G401.6 (cell line): ENCODE data around the gene PPM1A.
"Not testable (repeated sequence)": the region's sequence is repeated elsewhere in the genome, so short reads cannot be mapped to it uniquely, and the experiment has no call there.

Source experiments
- FAIRE-seq: peaks from 2 replicates; lab custom pipeline; 2012; peaks lifted over from hg19 to GRCh38; lab: Jason Lieb, UNC

The PPM1A gene

DNA sequence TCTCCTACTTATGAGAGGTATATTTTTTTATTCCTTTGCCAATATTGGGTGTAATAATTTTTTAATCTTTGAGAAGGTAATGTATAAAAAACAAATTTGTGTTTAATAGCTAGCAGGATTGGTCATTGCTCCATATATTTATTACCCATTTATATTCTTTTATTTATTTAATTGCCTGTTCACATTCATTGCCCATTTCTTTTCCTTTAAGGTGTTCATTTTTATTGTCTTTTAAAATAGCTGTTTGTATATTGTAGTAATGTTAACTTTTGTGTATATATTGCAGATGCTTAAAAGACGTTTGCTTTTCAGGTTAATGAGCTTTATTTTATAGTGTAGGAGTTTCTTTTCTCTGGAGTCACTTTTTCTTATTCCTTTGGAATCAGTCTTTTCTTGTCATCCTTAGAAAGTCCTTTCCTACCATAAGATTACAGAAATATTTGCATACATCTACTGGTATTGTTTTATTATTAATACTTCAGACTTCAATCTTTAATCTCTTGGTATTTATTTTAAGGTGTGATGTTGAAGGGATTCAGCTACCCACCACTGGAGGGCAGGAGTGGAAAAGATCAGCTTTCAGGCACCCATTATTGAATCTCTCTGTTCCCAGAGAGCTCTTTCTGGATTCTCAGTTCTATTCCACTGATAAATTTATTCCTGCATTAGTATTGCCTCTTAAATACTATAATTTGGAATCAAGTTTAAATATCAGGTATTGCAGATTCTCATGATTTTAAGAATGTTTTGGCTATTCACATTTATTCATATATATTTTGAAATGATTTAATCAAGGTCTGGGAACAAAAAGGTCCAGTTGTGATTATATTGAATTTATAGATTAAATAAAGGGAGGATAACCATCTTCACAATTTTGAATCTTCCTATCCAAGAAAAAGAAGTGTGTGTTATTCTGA lies 17.3 kb downstream of the PPM1A start:
- peak; percentile 55 for FAIRE-seq

DNA sequence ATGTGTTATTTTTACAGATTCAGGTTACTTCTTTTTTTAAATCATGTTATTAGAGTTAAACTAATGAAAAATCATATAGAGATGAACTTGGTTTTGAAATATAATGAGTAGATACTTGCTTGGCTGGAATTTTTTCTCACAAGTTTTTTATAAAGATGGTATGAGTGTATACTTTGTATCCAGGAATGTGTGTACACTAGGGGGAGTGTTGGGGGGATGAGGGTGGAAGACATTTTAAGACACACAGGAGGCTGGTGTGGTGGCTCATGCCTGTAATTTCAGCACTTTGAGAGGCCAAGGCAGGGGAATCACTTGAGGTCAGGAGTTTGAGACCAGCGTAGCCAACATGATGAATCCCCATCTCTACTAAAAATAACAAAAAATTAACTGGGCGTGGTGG lies 23.2 kb downstream of the PPM1A start:
- FAIRE-seq, result no peak

DNA sequence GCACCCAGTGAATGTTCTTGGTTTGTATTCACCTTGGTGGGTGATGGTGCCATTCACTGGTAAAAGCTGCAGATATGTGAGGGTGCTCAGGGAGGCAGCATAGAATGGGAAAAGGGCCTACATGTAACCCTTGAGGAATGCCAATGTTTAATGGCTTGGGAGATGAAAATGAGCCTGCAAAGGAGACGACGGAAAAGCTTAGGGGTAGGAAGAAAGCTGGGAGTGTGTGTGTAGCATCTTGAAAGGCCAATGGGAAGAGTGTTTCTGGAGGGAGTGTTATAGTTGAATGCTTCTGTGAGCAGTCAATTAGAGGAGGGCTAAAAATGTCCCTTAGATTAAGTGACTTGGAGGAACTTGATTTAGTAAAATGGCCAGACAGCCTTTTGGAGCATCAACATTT lies 24.9 kb downstream of the PPM1A start:
- no peak for FAIRE-seq

DNA sequence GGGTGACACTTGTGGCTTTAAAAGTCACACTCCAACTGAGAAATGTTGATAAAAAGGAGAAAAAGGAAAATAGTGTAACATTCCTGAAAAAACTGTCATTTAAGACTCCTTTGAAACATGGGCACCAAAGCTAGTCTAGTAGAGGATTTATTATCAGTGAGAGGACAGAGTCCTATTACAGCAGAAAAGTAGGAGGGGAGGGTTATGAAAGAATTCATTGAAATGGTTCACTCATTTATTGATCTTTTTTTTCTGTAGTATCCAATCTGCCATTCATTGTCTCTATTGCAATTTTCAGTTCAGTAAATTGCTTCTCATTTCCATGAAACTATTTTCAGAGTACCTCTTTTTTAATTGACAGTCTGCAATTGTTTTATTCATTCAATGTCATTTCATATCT lies 25.4 kb downstream of the PPM1A start:
- FAIRE-seq, result no peak

DNA sequence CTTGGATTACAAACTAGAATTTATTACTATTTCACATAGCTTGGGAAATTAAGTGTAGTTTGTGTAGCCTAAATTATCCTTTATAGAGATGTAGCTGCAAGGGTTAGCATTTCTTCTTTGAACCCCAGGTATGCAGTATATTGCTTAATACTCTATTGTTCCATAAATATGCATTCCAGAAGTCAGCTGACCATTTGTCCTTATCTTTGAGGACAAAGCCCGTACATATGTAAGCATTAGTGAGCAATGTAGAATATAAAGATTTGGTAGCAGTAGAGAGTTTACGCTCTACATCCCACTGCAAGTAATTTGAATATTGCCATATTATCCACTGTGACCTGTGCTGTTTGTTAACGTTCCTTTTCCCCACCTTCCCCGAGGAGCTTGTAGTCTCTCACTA lies 26.9 kb downstream of the PPM1A start:
- no peak for FAIRE-seq

DNA sequence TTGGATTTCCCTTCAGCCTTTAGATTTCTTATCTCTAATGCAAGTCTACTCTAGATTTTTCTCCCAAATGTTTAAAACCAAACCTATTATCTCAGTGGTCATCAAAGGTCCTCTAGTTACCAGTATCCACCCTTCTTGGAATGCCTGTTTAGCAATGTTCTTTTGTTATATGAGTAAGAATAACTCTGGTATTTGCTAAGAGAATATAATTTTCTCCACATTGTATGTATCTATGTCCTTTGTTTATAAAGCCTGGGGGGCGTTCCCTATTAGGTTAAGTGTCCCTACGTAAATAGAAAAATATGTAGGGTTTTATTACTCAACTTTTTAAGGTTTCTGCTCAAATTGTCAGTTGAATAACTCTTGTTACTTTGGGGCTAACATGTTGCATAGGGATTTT lies 27.3 kb downstream of the PPM1A start:
- no peak for FAIRE-seq

- FAIRE-seq, result no peak
Measured at GRCh38 chr14:60277605-60278190, 28.7 kb downstream of the PPM1A start.

- no peak for FAIRE-seq
Measured at GRCh38 chr14:60278350-60278749, 29.3 kb downstream of the PPM1A start.

- no peak for FAIRE-seq
Measured at GRCh38 chr14:60287452-60287851, 38.4 kb downstream of the PPM1A start.

DNA sequence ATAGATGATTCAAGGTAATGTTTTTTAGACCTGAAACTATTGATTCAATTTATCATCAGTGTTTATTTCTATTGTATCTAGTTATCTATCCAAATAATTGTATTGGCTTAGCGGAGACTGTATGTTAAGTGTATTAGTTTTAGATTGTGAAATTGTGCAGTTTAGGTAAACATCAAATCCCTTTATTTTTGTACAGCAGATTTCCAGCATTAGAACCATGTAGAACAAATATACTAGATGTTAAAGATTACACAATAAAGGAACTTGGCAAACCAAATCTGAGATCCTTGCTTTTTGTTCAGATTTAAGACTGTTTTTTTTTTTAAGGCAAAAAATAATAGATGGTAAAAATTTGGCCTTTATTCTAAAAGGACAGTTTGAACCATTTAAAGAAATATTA lies 39.3 kb downstream of the PPM1A start:
- FAIRE-seq, result peak; percentile 53

- no peak for FAIRE-seq
Measured at GRCh38 chr14:60294411-60295069, 45.5 kb downstream of the PPM1A start.

DNA sequence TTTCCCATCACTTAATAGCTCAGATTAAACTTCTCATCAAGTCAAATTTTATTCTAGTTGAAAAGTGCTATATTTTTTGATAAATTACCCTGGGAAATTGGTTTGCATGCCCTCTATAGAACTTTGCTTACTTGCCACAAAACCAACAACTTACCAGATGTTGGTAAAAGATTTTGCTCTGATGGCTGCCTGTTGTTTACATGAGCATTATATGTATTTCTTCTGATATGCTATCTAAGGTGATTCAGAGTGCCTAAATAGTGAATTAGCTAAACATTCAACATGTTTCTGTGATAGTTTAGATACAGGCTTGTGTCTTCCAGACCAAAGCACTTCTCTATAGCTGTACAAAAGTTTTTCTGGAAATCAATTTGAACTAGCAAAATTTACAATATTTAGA lies 51.0 kb downstream of the PPM1A start:
- FAIRE-seq, result no peak

DNA sequence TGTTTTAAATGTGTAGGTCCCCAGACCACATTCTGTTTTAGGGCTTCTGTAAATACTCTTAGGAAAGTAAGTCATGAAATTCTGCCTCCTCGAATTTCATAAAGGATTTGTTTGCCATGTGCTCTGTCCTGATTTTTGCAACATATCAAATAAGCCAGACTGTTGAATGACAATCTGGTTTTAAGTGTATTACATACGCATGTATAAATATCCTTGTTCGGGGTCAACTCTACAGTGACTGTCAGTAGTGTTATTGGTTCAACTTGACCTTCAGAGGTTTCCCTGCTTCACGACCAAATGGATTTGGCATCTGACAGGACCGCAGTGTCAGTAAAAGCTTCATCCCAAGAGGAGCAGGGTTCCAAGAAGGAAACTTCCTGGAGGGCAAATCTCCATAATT lies 52.7 kb downstream of the PPM1A start:
- no peak for FAIRE-seq

DNA sequence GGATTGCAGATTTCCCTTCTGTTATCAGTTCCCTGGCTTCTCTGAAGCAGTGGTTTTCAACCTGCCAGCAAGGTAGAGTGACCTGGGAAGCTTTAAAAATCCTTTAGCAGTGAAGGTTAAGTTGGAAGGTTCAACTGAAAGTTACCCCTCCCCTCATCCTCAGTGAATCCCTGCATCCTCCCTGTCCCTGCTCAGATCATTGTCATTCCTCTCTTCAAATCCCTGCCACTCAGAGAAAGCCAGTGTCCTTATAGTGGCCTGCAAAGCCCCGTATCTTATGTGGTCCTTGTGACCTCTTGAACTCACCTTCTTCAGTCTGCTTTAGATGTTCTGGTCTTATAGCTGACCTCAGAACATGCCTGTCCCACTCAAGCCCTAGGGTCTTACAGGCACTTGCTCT lies 53.6 kb downstream of the PPM1A start:
- FAIRE-seq, result no peak

DNA sequence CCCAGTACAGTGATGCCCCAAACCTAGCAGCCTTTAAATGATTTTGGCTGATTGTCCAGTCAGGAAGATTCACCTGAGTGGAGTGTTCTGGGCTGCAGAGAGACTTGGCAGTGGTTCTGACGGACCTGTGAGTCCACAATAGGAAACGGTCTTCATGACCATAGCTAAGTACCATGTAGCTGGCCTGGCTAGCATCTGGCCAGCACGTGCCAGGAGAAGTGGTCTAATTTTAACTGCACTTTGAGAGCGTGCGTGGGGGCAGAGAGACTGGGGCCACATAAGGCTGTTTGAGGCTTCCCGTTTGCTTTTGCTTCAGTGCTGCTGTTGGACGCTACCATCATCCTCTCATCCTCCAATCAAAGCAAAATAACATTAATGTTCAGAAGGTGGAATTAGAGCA lies 54.7 kb downstream of the PPM1A start:
- FAIRE-seq, result no peak

- FAIRE-seq, result no peak
Measured at GRCh38 chr14:60304509-60304908, 55.5 kb downstream of the PPM1A start.

GRCh38 chr14:60309867-60310552 lies 61.0 kb downstream of the PPM1A start:
- FAIRE-seq, result no peak

DNA sequence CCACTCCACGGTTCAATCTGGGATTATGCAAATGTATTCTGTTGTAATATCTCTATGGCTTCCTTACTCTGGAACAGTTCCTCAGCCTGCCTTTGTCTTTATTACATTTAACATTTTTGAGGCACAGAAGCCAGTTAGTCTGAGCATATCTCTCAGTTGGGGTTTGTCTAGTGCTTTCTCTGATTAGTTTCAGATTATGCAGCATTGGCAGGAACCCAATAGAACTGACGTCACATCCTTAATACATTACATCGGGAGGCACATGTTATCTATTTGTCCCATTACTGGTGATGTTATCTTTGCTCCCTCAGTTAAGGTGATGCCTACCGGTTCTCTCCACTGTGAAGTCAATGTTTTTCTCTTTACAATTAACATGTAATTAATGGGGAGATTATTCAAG lies 62.4 kb downstream of the PPM1A start:
- no peak for FAIRE-seq

GRCh38 chr14:60313093-60313492 lies 64.1 kb downstream of the PPM1A start:
- no peak for FAIRE-seq

DNA sequence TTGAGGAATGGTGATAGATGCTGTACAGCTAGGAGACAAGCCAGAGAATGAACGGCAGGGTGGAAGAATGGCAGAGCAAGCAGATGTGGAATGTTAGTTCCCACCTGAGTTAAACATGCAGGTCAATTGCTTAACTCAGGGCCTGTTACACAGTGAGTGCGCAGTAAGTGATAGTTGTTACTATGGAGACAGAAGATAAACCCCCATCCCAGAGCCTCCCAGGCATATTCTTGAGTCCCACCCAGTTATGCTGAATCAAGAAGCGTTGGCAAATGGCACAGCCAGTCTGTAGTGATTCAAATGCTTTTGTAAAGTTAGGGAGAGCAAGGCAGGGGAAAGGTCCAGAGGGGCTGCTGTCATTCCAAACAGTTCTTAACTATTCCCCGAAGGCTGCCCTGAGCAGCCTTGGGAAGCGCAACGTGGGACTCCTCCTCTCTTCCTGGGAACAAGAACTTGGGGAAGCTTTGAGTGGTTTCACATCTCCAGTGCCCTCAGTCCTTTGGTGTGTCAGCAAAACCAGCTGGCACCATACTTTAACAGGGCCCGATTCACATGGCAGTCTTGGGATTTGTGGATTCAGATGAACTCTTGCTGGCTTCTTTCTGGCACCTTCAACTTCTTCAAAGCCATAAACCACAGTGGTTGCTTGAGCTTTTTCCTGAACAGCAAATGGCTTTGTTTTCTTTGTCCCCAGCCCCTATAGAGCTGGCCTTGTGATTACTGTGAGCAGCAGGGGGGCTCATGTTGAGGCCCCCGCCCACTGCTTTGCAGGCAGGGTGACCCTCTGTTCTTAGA lies 66.4 kb downstream of the PPM1A start:
- FAIRE-seq, result no peak

GRCh38 chr14:60317609-60318008 lies 68.6 kb downstream of the PPM1A start:
- FAIRE-seq, result no peak

DNA sequence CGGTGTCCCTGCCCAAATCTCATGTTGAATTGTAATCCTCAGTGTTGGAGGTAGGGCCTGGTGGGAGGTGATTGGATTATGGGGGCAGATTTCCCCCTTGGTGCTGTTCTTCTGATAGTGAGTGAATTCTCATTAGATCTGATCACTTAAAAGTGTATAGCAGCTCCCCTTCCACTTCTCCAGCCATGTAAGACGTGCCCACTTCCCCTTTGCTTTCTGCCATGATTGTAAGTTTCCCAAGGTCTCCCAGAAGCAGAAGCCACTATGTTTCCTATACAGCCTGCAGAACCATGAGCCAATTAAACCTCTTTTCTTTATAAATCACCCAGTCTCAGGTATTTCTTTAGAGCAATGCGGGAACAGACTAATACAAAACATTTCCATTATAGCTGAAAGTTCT lies 71.8 kb downstream of the PPM1A start:
- FAIRE-seq, result not testable (repeated sequence)
